Bronchial epithelial cell (primary cell): Measurements from ENCODE around the gene ABCF3. TPM values are rescaled to one million over a fixed set of nuclear protein-coding genes. Genes with fewer than 3 reads are reported as not detected.
A peak's percentile ranks its signal among the peaks of the same experiment; 100 is the strongest.

Experiments used
- DNase-seq: peaks from one replicate; pipeline ENCODE4 v3.0.0-alpha.2; 2010; ENCODE audit warnings: low read depth
- FAIRE-seq: peaks from 2 replicates; lab custom pipeline; 2011; peaks lifted over from hg19 to GRCh38; lab: Jason Lieb, UNC
- H3K27me3 ChIP-seq: 2 replicates; pipeline ENCODE4 v1.5.1; 2011; ENCODE audit warnings: low read length; ENCODE audit not compliant: control insufficient read depth, insufficient read depth
- H3K36me3 ChIP-seq: 2 replicates; pipeline ENCODE4 v1.5.1; 2011; ENCODE audit warnings: low read length; ENCODE audit not compliant: control insufficient read depth, insufficient read depth
- H3K4me3 ChIP-seq: 2 replicates; pipeline ENCODE4 v1.5.1; 2011; ENCODE audit warnings: mild to moderate bottlenecking, low read depth, low read length, control low read depth
- CTCF ChIP-seq: IDR thresholded peaks from 2 replicates; pipeline ENCODE4 v1.5.1; 2011; ENCODE audit warnings: mild to moderate bottlenecking, moderate library complexity, low read length, control low read depth, inconsistent platforms; ENCODE audit not compliant: insufficient read depth, severe bottlenecking
- total RNA-seq: library from RNA; depleted of rRNA; stranded (reverse); fragments of >200 nt; gene quantifications from 2 replicates; pipeline ENCODE4 v1.2.1, GENCODE V29; 2014

The ABCF3 gene
- total RNA-seq, 1 donor from 2014 or later: 40.0 TPM

- Histone ChIP-seq H3K36me3 (peaks cover 46% of the 10 kb centered on the region), H3K27me3 (no peaks in the 10 kb centered on the region), H3K4me3 (no peak overlapping the region)
- TF ChIP-seq CTCF: no peak
- no peak for FAIRE-seq
- no peak for DNase-seq
These were observed 1.3 kb upstream of the ABCF3 start for GRCh38 chr3:184184546-184185230.

GRCh38 chr3:184185461-184186183 is 377 bp upstream of the ABCF3 start:
- DNase-seq: peak; percentile 96
- Histone ChIP-seq H3K27me3 (no peaks in the 10 kb centered on the region), H3K4me3 (peak overlapping the region; percentile 81), H3K36me3 (peaks cover 42% of the 10 kb centered on the region)
- no peak for TF ChIP-seq CTCF
- FAIRE-seq: no peak

- Histone ChIP-seq H3K4me3 (peak overlapping the region; percentile 81), H3K36me3 (peaks cover 37% of the 10 kb centered on the region), H3K27me3 (no peaks in the 10 kb centered on the region)
- no peak for TF ChIP-seq CTCF
- DNase-seq (no peak), FAIRE-seq (no peak)
These were observed 856 bp downstream of the ABCF3 start for GRCh38 chr3:184186902-184187207.

GRCh38 chr3:184188080-184188479 is 2.1 kb downstream of the ABCF3 start:
- Histone ChIP-seq H3K27me3 (no peaks in the 10 kb centered on the region), H3K36me3 (peaks cover 37% of the 10 kb centered on the region), H3K4me3 (no peak overlapping the region)
- FAIRE-seq (no peak), DNase-seq (no peak)
- no peak for TF ChIP-seq CTCF

- FAIRE-seq: no peak
- DNase-seq: no peak
- peaks cover 36% of the 10 kb centered on the region for H3K36me3 ChIP-seq
- H3K27me3 ChIP-seq: no peaks in the 10 kb centered on the region
- H3K4me3 ChIP-seq: no peak overlapping the region
- TF ChIP-seq CTCF: no peak
These were observed 3.4 kb downstream of the ABCF3 start for GRCh38 chr3:184189421-184189820.

GRCh38 chr3:184192889-184193288 is 6.9 kb downstream of the ABCF3 start:
- DNase-seq (no peak), FAIRE-seq (peak; percentile 82)
- TF ChIP-seq CTCF: no peak
- Histone ChIP-seq H3K36me3 (peaks cover 36% of the 10 kb centered on the region), H3K4me3 (no peak overlapping the region), H3K27me3 (no peaks in the 10 kb centered on the region)
